ENCODE results near the gene PELI3. TPM values are rescaled to one million over a fixed set of nuclear protein-coding genes. Genes with fewer than 3 reads are reported as not detected.
A peak's percentile ranks its signal among the peaks of the same experiment; 100 is the strongest.

Gene PELI3
- total RNA-seq, 1 experiment from 2014 or later = 3.2 TPM

GRCh38 chr11:66473608-66474515 lies 7.2 kb downstream of the PELI3 start:
- no peak for DNase-seq (ENCODE audit: extremely low read depth, low read depth)

- no peak for DNase-seq (ENCODE audit: extremely low read depth, low read depth)
Observed at GRCh38 chr11:66475349-66476172, 8.9 kb downstream of the PELI3 start.

- DNase-seq (ENCODE audit: extremely low read depth, low read depth) = no peak
Observed at GRCh38 chr11:66476173-66476840, 9.6 kb downstream of the PELI3 start.

- DNase-seq (ENCODE audit: extremely low read depth, low read depth) = no peak
Observed at GRCh38 chr11:66476841-66477251, 10.1 kb downstream of the PELI3 start.

GRCh38 chr11:66477263-66478201 lies 10.8 kb downstream of the PELI3 start:
- DNase-seq (ENCODE audit: extremely low read depth, low read depth) = no peak

GRCh38 chr11:66478729-66479393 lies 12.2 kb downstream of the PELI3 start:
- DNase-seq (ENCODE audit: extremely low read depth, low read depth) = no peak

- DNase-seq (ENCODE audit: extremely low read depth, low read depth) = no peak
Observed at GRCh38 chr11:66479394-66480116, 12.8 kb downstream of the PELI3 start.

GRCh38 chr11:66480117-66480938 lies 13.6 kb downstream of the PELI3 start, which contains the start of gene DPP3:
Gene DPP3, plus strand, starts transcription at chr11:66480434. Its CDS starts 1,767 bp downstream, at chr11:66482201.
- DNase-seq (ENCODE audit: extremely low read depth, low read depth) = peak; percentile 91

- no peak for DNase-seq (ENCODE audit: extremely low read depth, low read depth)
Observed at GRCh38 chr11:66484806-66485380, 18.2 kb downstream of the PELI3 start.

- no peak for DNase-seq (ENCODE audit: extremely low read depth, low read depth)
Observed at GRCh38 chr11:66488957-66489356, 22.3 kb downstream of the PELI3 start.

- no peak for DNase-seq (ENCODE audit: extremely low read depth, low read depth)
Observed at GRCh38 chr11:66489636-66490035, 22.9 kb downstream of the PELI3 start.

GRCh38 chr11:66491315-66491935 lies 24.7 kb downstream of the PELI3 start:
- DNase-seq (ENCODE audit: extremely low read depth, low read depth) = no peak

GRCh38 chr11:66492161-66492865 lies 25.6 kb downstream of the PELI3 start:
- no peak for DNase-seq (ENCODE audit: extremely low read depth, low read depth)

- DNase-seq (ENCODE audit: extremely low read depth, low read depth) = no peak
Observed at GRCh38 chr11:66493130-66493529, 26.4 kb downstream of the PELI3 start.

- DNase-seq (ENCODE audit: extremely low read depth, low read depth) = no peak
Observed at GRCh38 chr11:66494458-66494857, 27.8 kb downstream of the PELI3 start.

- DNase-seq (ENCODE audit: extremely low read depth, low read depth) = no peak
Observed at GRCh38 chr11:66494935-66495334, 28.2 kb downstream of the PELI3 start.

Measured in NCI-H460 (cell line).